ENCODE results near the gene GSKIP. TPM values are rescaled to one million over a fixed set of nuclear protein-coding genes. Genes with fewer than 3 reads are reported as not detected.

The GSKIP gene
- total RNA-seq, 6 experiments from 2014 or later, result 23.1 to 37.3 (median 27.2) TPM

GRCh38 chr14:96398921-96399320 is 35.6 kb downstream of the GSKIP start:
- no peak for TF ChIP-seq CTCF (IDR thresholded peaks at IDR 0.05)
- no peak overlapping the region for H3K4me3 Mint-ChIP-seq
- H3K4me1 Mint-ChIP-seq (ENCODE audit: low read depth), result no peaks in the 10 kb centered on the region
- H3K9me3 Mint-ChIP-seq, result no peaks in the 10 kb centered on the region
- no peaks in the 10 kb centered on the region for H3K36me3 Mint-ChIP-seq (ENCODE audit: low read depth)
- peaks cover 45% of the 10 kb centered on the region for H3K27me3 Mint-ChIP-seq (ENCODE audit: insufficient read depth)
- no peak for DNase-seq
- no peak overlapping the region for H3K27ac Mint-ChIP-seq

GRCh38 chr14:96399405-96399804 is 36.1 kb downstream of the GSKIP start:
- Mint-ChIP-seq H3K4me1 (ENCODE audit: low read depth) (no peaks in the 10 kb centered on the region), H3K27me3 (ENCODE audit: insufficient read depth) (peaks cover 45% of the 10 kb centered on the region), H3K36me3 (ENCODE audit: low read depth) (no peaks in the 10 kb centered on the region), H3K27ac (no peak overlapping the region), H3K9me3 (no peaks in the 10 kb centered on the region), H3K4me3 (no peak overlapping the region)
- DNase-seq, result no peak
- no peak for TF ChIP-seq CTCF (IDR thresholded peaks at IDR 0.05)

GRCh38 chr14:96400495-96400894 is 37.2 kb downstream of the GSKIP start:
- DNase-seq, result no peak

GRCh38 chr14:96403409-96403808 is 40.1 kb downstream of the GSKIP start:
- Mint-ChIP-seq H3K27me3 (ENCODE audit: insufficient read depth) (peaks cover 50% of the 10 kb centered on the region), H3K27ac (no peak overlapping the region), H3K4me3 (no peak overlapping the region), H3K4me1 (ENCODE audit: low read depth) (0 out of 2 replicates have a peak, but pooled peaks cover 2% of the 10 kb centered on the region), H3K9me3 (no peaks in the 10 kb centered on the region), H3K36me3 (ENCODE audit: low read depth) (no peaks in the 10 kb centered on the region)
- no peak for DNase-seq
- TF ChIP-seq CTCF (IDR thresholded peaks at IDR 0.05), result no peak

More at GRCh38 chr14:96400495-96400894, 37.2 kb downstream of the GSKIP start:
- Mint-ChIP-seq H3K27ac (no peak overlapping the region), H3K4me1 (ENCODE audit: low read depth) (no peaks in the 10 kb centered on the region), H3K4me3 (no peak overlapping the region), H3K36me3 (ENCODE audit: low read depth) (no peaks in the 10 kb centered on the region), H3K9me3 (no peaks in the 10 kb centered on the region), H3K27me3 (ENCODE audit: insufficient read depth) (peaks cover 46% of the 10 kb centered on the region)
- TF ChIP-seq CTCF (IDR thresholded peaks at IDR 0.05), result no peak

GRCh38 chr14:96405677-96406076 is 42.4 kb downstream of the GSKIP start:
- Mint-ChIP-seq H3K27ac (no peak overlapping the region), H3K9me3 (no peaks in the 10 kb centered on the region)

More at GRCh38 chr14:96405677-96406076, 42.4 kb downstream of the GSKIP start:
- Mint-ChIP-seq H3K4me1 (ENCODE audit: low read depth) (peaks cover 17% of the 10 kb centered on the region), H3K36me3 (ENCODE audit: low read depth) (no peaks in the 10 kb centered on the region), H3K27me3 (ENCODE audit: insufficient read depth) (peaks cover 35% of the 10 kb centered on the region), H3K4me3 (no peak overlapping the region)
- DNase-seq, result no peak
- no peak for TF ChIP-seq CTCF (IDR thresholded peaks at IDR 0.05)
